Duodenal mucosa (tissue), 2 donors: ENCODE measurements around the gene SGF29.
"Not testable (repeated sequence)": the region's sequence is repeated elsewhere in the genome, so short reads cannot be mapped to it uniquely, and the experiment has no call there.

ENCODE experiments used
- H3K27ac ChIP-seq: one replicate; pipeline ENCODE4 v1.7.0; 2013; ENCODE audit warnings: low read depth, low read length
- H3K27me3 ChIP-seq, 2 donors: one replicate each; pipeline ENCODE4 v1.7.0; 2013; ENCODE audit warnings: low read length in 2 of 2, control low read depth in 1 of 2; ENCODE audit not compliant: insufficient read depth in 2 of 2, control insufficient read depth in 1 of 2
- H3K36me3 ChIP-seq, 2 donors: one replicate each; pipeline ENCODE4 v1.7.0; 2013; ENCODE audit warnings: low read length in 2 of 2, control low read depth in 1 of 2; ENCODE audit not compliant: insufficient read depth in 2 of 2, control insufficient read depth in 1 of 2
- H3K4me1 ChIP-seq, 2 donors: one replicate each; pipeline ENCODE4 v1.7.0; 2013; ENCODE audit warnings: low read length in 2 of 2, control low read depth in 1 of 2; ENCODE audit not compliant: insufficient read depth in 2 of 2, control insufficient read depth in 1 of 2
- H3K4me3 ChIP-seq, 2 donors: one replicate each; pipeline ENCODE4 v1.7.0; 2013; ENCODE audit warnings: low read length in 2 of 2, low read depth in 1 of 2
- H3K9ac ChIP-seq, 2 donors: one replicate each; pipeline ENCODE4 v1.7.0; 2013; ENCODE audit warnings: low read length in 2 of 2, low read depth in 1 of 2
- H3K9me3 ChIP-seq, 2 donors: one replicate each; pipeline ENCODE4 v1.7.0; 2013; ENCODE audit warnings: low read length in 2 of 2, control low read depth in 1 of 2; ENCODE audit not compliant: control insufficient read depth in 1 of 2

SGF29 gene

GRCh38 chr16:28622532-28623171 is 68.9 kb downstream of the SGF29 start:
- H3K9ac ChIP-seq, result peak overlapping the region; percentile 25 to 70
- not testable (repeated sequence) for H3K27ac ChIP-seq, H3K4me1 ChIP-seq, H3K36me3 ChIP-seq, H3K9me3 ChIP-seq, H3K27me3 ChIP-seq
- peak overlapping the region; percentile 63 to 72 for H3K4me3 ChIP-seq

- Histone ChIP-seq H3K4me1 (no peaks in the 10 kb centered on the region), H3K36me3 (peaks cover 0 to 4% of the 10 kb centered on the region in 2 donors), H3K9me3 (no peaks in the 10 kb centered on the region), H3K4me3 (peak overlapping the region; percentile 63 to 72), H3K27ac (no peak overlapping the region), H3K27me3 (no peaks in the 10 kb centered on the region), H3K9ac (peak overlapping the region; percentile 25 to 70)
Observed at GRCh38 chr16:28623172-28623711, 69.5 kb downstream of the SGF29 start.

- H3K9me3 ChIP-seq, H3K9ac ChIP-seq, H3K4me3 ChIP-seq, H3K4me1 ChIP-seq, H3K27me3 ChIP-seq, H3K27ac ChIP-seq, H3K36me3 ChIP-seq: not testable (repeated sequence)
Observed at GRCh38 chr16:28630905-28631304, 77.2 kb downstream of the SGF29 start.

GRCh38 chr16:28636093-28636823 is 82.5 kb downstream of the SGF29 start:
- H3K4me3 ChIP-seq, H3K36me3 ChIP-seq: not testable (repeated sequence)

GRCh38 chr16:28637765-28638164 is 84.0 kb downstream of the SGF29 start, which contains the start of gene NPIPB8:
NPIPB8 (plus strand) TSS chr16:28638065; CDS start chr16:28638361, 296 bp downstream.
- not testable (repeated sequence) for H3K27ac ChIP-seq, H3K4me3 ChIP-seq, H3K4me1 ChIP-seq, H3K36me3 ChIP-seq, H3K27me3 ChIP-seq, H3K9me3 ChIP-seq, H3K9ac ChIP-seq

More at GRCh38 chr16:28636093-28636823, 82.5 kb downstream of the SGF29 start:
- not testable (repeated sequence) for H3K27ac ChIP-seq, H3K4me1 ChIP-seq, H3K9ac ChIP-seq, H3K27me3 ChIP-seq, H3K9me3 ChIP-seq

- H3K4me1 ChIP-seq, H3K27me3 ChIP-seq, H3K9me3 ChIP-seq, H3K9ac ChIP-seq, H3K4me3 ChIP-seq, H3K27ac ChIP-seq, H3K36me3 ChIP-seq: not testable (repeated sequence)
Observed at GRCh38 chr16:28638359-28638758, 84.6 kb downstream of the SGF29 start.

GRCh38 chr16:28639959-28640358 is 86.2 kb downstream of the SGF29 start:
- not testable (repeated sequence) for H3K9me3 ChIP-seq, H3K27me3 ChIP-seq, H3K9ac ChIP-seq, H3K4me1 ChIP-seq, H3K4me3 ChIP-seq, H3K27ac ChIP-seq, H3K36me3 ChIP-seq
